ENCODE measurements around the gene MAN2B1.

- TF ChIP-seq BHLHE40 (IDR thresholded peaks at IDR 0.05; ENCODE audit: borderline replicate concordance) (no peak), ARNT (IDR thresholded peaks at IDR 0.05) (no peak), FOXM1 (IDR thresholded peaks at IDR 0.05; ENCODE audit: borderline replicate concordance) (no peak), PKNOX1 (IDR thresholded peaks at IDR 0.05) (no peak), FOXK2 (IDR thresholded peaks at IDR 0.05) (no peak), SUZ12 (IDR thresholded peaks at IDR 0.05) (no peak), L3MBTL2 (conservative IDR thresholded peaks at IDR 0.05) (no peak), HDGF (IDR thresholded peaks at IDR 0.05; ENCODE audit: borderline replicate concordance) (no peak), NFRKB (IDR thresholded peaks at IDR 0.05) (no peak), SP1 (IDR thresholded peaks at IDR 0.05) (no peak), ZNF384 (IDR thresholded peaks at IDR 0.05) (no peak), ELF4 (IDR thresholded peaks at IDR 0.05) (no peak), CTBP1 (IDR thresholded peaks at IDR 0.05; ENCODE audit: borderline replicate concordance) (no peak)
Measured at GRCh38 chr19:12660980-12661379, 5.6 kb downstream of the MAN2B1 start.

All from HEK293T (cell line).